Anterior cingulate cortex (tissue), 58 donors: ENCODE data around the gene CYB561A3.

ENCODE experiments used
- DNase-seq, 58 donors: peaks; one replicate each; lab custom pipeline; 2025; lab: John Stamatoyannopoulos, UW

Gene CYB561A3

GRCh38 chr11:61345954-61346843 lies 15.5 kb downstream of the CYB561A3 start:
- DNase-seq = no peak

- peak in 10 of 58 donors; percentile 11 to 39 (median 19) for DNase-seq
These were observed 16.5 kb downstream of the CYB561A3 start for GRCh38 chr11:61345170-61345610.

GRCh38 chr11:61343792-61344745 lies 17.6 kb downstream of the CYB561A3 start:
- DNase-seq = no peak

- DNase-seq = no peak
These were observed 19.4 kb downstream of the CYB561A3 start for GRCh38 chr11:61342207-61342803.

GRCh38 chr11:61341706-61342105 lies 20.0 kb downstream of the CYB561A3 start:
- DNase-seq = no peak

GRCh38 chr11:61340979-61341378 lies 20.7 kb downstream of the CYB561A3 start:
- DNase-seq = no peak

- no peak for DNase-seq
These were observed 22.2 kb downstream of the CYB561A3 start for GRCh38 chr11:61339490-61339878.

GRCh38 chr11:61338783-61339489 lies 22.7 kb downstream of the CYB561A3 start:
- DNase-seq = no peak

- DNase-seq = no peak
These were observed 23.8 kb downstream of the CYB561A3 start for GRCh38 chr11:61337706-61338470.

GRCh38 chr11:61336171-61336935 lies 25.3 kb downstream of the CYB561A3 start:
- peak in 47 of 58 donors; percentile 8 to 72 (median 31) for DNase-seq

- no peak for DNase-seq
These were observed 26.3 kb downstream of the CYB561A3 start for GRCh38 chr11:61335355-61335710.

- no peak for DNase-seq
These were observed 27.0 kb downstream of the CYB561A3 start for GRCh38 chr11:61334434-61335354.

- peak in 4 of 58 donors; percentile 27 to 46 (median 35) for DNase-seq
These were observed 27.9 kb downstream of the CYB561A3 start for GRCh38 chr11:61333550-61334433.

GRCh38 chr11:61332797-61333549 lies 28.7 kb downstream of the CYB561A3 start, which contains the start of the genes DDB1 and TKFC:
Gene DDB1 (minus strand): TSS chr11:61333105. CDS start chr11:61332968, 137 bp downstream.
Gene TKFC (plus strand): TSS chr11:61333228. CDS start chr11:61334729, 1,501 bp downstream.
- peak; percentile 54 to 96 (median 91) for DNase-seq

- peak in 2 of 58 donors; percentile 7 to 24 for DNase-seq
These were observed 29.3 kb downstream of the CYB561A3 start for GRCh38 chr11:61332281-61332796.
